Large intestine (tissue), 3 donors: ENCODE data around the gene RASA1. TPM values are rescaled to one million over a fixed set of nuclear protein-coding genes. Genes with fewer than 3 reads are reported as not detected.

ENCODE experiments used
- DNase-seq, 2 donors: peaks; one replicate each; pipeline versions ENCODE4 v3.0.0 to v3.0.0-alpha.2; 2013
- H3K27ac ChIP-seq: one replicate; pipeline ENCODE4 v1.5.1; 2013; ENCODE audit warnings: low read length
- H3K27me3 ChIP-seq: 2 replicates; pipeline ENCODE4 v1.6.1; 2013; ENCODE audit warnings: low read length; ENCODE audit not compliant: control insufficient read depth, insufficient read depth
- H3K36me3 ChIP-seq: 2 replicates; pipeline ENCODE4 v1.6.1; 2013; ENCODE audit warnings: low read length; ENCODE audit not compliant: control insufficient read depth, insufficient read depth
- H3K4me1 ChIP-seq: one replicate; pipeline ENCODE4 v1.6.1; 2013; ENCODE audit warnings: low read length; ENCODE audit not compliant: control insufficient read depth, insufficient read depth
- H3K4me3 ChIP-seq: one replicate; pipeline ENCODE4 v1.5.1; 2013; ENCODE audit warnings: low read length
- H3K9me3 ChIP-seq: one replicate; pipeline ENCODE4 v1.6.1; 2013; ENCODE audit warnings: mild to moderate bottlenecking, low read depth, low read length, moderate library complexity; ENCODE audit not compliant: control insufficient read depth
- WGBS: methylation state at CpG from one replicate; pipeline ENCODE4 v1.1.5; 2013; ENCODE audit warnings: low lambda C conversion rate; ENCODE audit not compliant: insufficient coverage; 5-methylcytosine and 5-hydroxymethylcytosine counted together
- polyA plus RNA-seq: library from polyadenylated mRNA; unstranded; fragments of 120-200 nt; gene quantifications from one replicate; pipeline ENCODE4 v1.2.1, GENCODE V29; 2013

The RASA1 gene
- polyA plus RNA-seq, 1 donor, result 33.5 TPM

GRCh38 chr5:87410931-87411330, 143.2 kb downstream of the RASA1 start:
- peaks cover 8% of the 10 kb centered on the region for H3K4me1 ChIP-seq
- H3K27me3 ChIP-seq, result no peaks in the 10 kb centered on the region
- H3K27ac ChIP-seq, result no peak overlapping the region
- no peak for DNase-seq
- peaks cover 27% of the 10 kb centered on the region for H3K36me3 ChIP-seq
- no peak overlapping the region for H3K4me3 ChIP-seq
- H3K9me3 ChIP-seq, result no peaks in the 10 kb centered on the region
- no CpG with 5 or more reads among the region's 1 CpG for WGBS

GRCh38 chr5:87411586-87411972, 143.9 kb downstream of the RASA1 start:
- 13% methylated on average over 4 of the region's 5 CpGs for WGBS
- DNase-seq, result no peak
- peak overlapping the region; percentile 99 for H3K27ac ChIP-seq
- H3K4me3 ChIP-seq, result peak overlapping the region; percentile 93
- no peaks in the 10 kb centered on the region for H3K9me3 ChIP-seq
- peaks cover 26% of the 10 kb centered on the region for H3K36me3 ChIP-seq
- H3K27me3 ChIP-seq, result no peaks in the 10 kb centered on the region
- H3K4me1 ChIP-seq, result peaks cover 8% of the 10 kb centered on the region

DNA sequence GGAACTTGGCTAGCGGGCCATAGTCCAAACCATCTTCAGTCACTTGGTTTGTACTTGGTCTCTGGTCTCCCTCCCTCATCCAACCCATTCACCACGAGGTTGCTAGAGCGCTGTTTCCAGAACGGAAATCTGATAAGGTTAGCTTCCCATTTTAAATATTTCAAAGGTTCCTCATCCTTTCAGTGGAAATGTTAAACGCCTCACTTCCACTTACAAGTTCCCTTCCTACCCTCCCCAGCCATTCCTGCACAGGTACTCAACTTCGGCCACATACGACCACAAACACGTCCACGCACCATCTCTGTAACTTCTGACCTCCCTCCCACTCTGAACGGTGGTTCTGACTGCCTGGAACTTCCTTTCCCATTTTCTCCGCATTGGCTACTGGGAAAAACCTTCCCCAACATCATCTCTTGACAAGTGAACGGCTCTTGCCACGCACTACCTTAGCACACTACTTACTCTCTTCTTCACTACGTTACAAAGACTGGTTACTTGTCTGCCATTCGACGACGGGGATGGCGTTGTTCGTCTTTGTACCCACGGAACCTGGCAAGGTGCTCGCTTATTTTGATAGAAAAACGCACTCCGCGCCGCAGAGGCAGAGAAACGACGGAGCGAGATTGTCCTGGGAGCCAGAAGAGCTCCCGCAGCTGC, 144.4 kb downstream of the RASA1 start:
- H3K36me3 ChIP-seq, result peaks cover 21% of the 10 kb centered on the region
- peaks cover 8% of the 10 kb centered on the region for H3K4me1 ChIP-seq
- peak overlapping the region; percentile 93 for H3K4me3 ChIP-seq
- peak overlapping the region; percentile 99 for H3K27ac ChIP-seq
- no peaks in the 10 kb centered on the region for H3K27me3 ChIP-seq
- H3K9me3 ChIP-seq, result no peaks in the 10 kb centered on the region
- WGBS, result 0% methylated on average over 4 of the region's 29 CpGs
- peak; percentile 53 to 80 for DNase-seq

DNA sequence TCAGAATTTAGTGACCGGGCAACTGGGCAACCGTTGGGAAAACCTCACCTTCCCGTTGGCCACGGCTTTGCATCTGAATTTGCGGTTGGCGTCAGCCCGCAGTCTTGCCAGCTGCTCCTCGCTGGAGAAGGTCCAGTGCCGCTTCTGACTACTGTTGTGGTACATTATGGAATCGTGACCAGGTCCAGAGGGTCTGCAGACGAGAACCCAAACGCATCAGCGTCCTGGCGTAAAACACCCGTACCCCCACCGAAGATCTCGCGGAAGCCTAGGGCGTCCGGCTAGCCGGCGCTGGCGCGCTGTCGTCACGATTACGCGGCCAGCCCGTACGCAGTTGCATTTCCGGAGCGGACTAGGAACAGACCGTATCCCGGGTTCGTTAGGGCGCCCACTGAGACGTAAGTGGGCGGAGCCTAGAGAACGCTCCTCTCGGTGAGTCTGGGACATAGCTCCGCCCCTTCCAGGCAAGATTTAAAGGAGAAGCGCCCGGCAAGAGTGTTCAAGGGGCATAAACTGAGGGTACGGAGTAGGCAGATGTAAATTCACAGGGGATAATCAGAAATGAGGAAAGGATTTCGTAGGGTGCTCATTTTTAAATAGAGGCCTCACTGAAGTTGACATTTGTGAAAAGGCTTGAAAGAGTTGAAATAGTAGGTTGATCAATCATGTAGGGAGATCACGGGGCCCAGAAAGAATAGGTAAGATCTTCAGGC, 145.1 kb downstream of the RASA1 start, which contains the start of gene CCNH:
CCNH (minus strand) TSS at position 301 of the 713 bp plus-strand sequence; CDS start at position 165, 136 bp downstream.
- H3K4me1 ChIP-seq, result peaks cover 8% of the 10 kb centered on the region
- H3K27me3 ChIP-seq, result no peaks in the 10 kb centered on the region
- H3K4me3 ChIP-seq, result peak within 1 kb of the TSS; percentile 93
- 20% methylated on average over 2 of the region's 46 CpGs for WGBS
- H3K36me3 ChIP-seq, result peaks cover 15% of the 10 kb centered on the region
- H3K9me3 ChIP-seq, result no peaks in the 10 kb centered on the region
- peak; percentile 98 to 99 for DNase-seq
- H3K27ac ChIP-seq, result peak within 1 kb of the TSS; percentile 99

DNA sequence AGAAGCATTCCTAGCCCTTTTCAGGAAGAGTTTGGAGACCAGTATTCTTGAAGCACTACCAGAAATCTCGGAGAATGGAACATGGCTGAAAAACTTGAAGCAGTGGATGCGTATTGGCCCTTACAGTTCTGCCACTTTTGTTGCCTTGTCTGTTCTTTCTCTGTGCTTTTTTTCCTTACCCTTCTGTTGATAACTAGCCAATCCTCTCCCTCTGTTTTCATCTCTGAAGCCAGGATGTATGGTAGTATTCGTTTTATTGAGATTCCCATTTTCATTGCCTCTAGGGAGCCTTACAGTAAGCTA, 145.6 kb downstream of the RASA1 start:
- WGBS, result 75% methylated on average over 1 of the region's 3 CpGs
- Histone ChIP-seq H3K36me3 (peaks cover 12% of the 10 kb centered on the region), H3K4me1 (peaks cover 8% of the 10 kb centered on the region), H3K27ac (peak overlapping the region; percentile 99), H3K9me3 (no peaks in the 10 kb centered on the region), H3K4me3 (peak overlapping the region; percentile 93), H3K27me3 (peaks cover 2% of the 10 kb centered on the region)
- no peak for DNase-seq

DNA sequence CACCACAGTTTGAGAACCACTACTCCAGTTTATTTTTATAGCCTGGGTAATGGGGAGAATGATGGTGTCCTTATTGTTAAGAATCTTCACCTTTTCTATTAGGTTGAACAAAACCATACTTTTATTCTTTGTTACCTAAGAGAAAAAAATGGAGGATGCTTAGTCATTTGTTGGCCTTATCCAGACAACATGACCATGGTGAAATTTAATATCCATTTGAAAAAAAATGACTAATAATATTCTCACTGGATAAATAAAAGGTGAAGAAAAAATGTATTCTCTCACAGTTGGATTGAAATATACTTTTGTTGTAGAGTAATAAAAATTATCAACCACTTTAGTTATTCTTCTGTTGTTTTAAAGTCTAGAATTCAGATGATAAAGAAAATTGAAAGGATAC, 150.8 kb downstream of the RASA1 start:
- no peaks in the 10 kb centered on the region for H3K36me3 ChIP-seq
- no peak overlapping the region for H3K4me3 ChIP-seq
- no peak for DNase-seq
- H3K9me3 ChIP-seq, result no peaks in the 10 kb centered on the region
- no peak overlapping the region for H3K27ac ChIP-seq
- peaks cover 2% of the 10 kb centered on the region for H3K27me3 ChIP-seq
- H3K4me1 ChIP-seq, result no peaks in the 10 kb centered on the region

- H3K27me3 ChIP-seq, result peaks cover 2% of the 10 kb centered on the region
Measured at GRCh38 chr5:87421307-87421706, 153.6 kb downstream of the RASA1 start.

DNA sequence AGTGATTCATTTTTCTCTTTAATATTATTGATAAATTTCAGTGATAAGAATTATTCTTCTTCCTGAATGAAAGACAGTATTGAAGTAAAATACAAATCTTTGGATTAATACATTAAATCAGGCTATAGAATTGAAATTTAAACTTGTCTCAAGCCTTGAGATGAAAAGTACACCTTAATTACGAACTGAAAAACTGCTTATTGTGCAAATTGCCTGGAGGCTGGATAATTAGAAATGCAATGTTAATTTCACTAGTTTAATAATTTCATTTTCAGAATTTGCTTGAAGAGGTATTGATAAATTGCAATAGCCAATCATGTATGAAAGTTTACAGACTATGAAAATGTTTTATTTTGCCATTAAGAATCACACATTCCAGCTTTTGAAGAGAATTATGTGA, 156.1 kb downstream of the RASA1 start:
- Histone ChIP-seq H3K27ac (no peak overlapping the region), H3K9me3 (no peaks in the 10 kb centered on the region), H3K27me3 (no peaks in the 10 kb centered on the region), H3K36me3 (no peaks in the 10 kb centered on the region), H3K4me3 (no peak overlapping the region), H3K4me1 (no peaks in the 10 kb centered on the region)
- DNase-seq, result no peak
- whole genome bisulfite sequencing, result 71% methylated on average over 1 of the region's 1 CpG

More at GRCh38 chr5:87421307-87421706, 153.6 kb downstream of the RASA1 start:
- H3K4me3 ChIP-seq, result no peak overlapping the region
- no peaks in the 10 kb centered on the region for H3K9me3 ChIP-seq
- DNase-seq, result no peak
- no peaks in the 10 kb centered on the region for H3K36me3 ChIP-seq
- H3K27ac ChIP-seq, result no peak overlapping the region
- no peaks in the 10 kb centered on the region for H3K4me1 ChIP-seq

DNA sequence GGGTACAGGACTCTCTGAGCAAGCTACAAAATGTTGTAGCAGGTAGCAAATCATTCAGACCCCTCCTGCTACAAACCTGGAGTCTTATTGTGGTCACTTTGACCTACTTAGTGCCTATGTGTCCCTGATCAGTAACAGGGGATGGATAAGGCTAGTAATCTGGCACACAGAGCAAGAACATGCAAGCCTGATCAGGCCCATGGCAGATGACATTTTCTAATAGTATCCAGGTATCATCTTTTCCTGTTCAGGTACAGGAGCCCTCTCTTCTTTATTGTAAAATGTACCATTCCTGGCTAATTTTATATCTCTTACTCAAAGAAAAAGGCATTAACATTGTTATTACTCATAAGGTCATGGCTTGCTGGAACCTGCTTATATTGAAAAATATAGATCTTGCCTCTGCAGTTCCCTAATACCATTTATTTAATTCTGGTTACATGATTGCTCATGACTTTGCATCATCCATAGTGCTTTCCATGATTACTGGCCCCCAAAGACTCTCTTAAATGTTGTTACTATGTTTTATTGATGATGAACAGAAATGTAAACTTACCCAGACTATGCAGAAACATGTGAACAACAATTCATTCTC, 163.3 kb downstream of the RASA1 start:
- no peak overlapping the region for H3K27ac ChIP-seq
- H3K27me3 ChIP-seq, result no peaks in the 10 kb centered on the region
- no peak for DNase-seq
- H3K4me3 ChIP-seq, result no peak overlapping the region
- H3K4me1 ChIP-seq, result no peaks in the 10 kb centered on the region
- H3K9me3 ChIP-seq, result no peaks in the 10 kb centered on the region
- H3K36me3 ChIP-seq, result no peaks in the 10 kb centered on the region

DNA sequence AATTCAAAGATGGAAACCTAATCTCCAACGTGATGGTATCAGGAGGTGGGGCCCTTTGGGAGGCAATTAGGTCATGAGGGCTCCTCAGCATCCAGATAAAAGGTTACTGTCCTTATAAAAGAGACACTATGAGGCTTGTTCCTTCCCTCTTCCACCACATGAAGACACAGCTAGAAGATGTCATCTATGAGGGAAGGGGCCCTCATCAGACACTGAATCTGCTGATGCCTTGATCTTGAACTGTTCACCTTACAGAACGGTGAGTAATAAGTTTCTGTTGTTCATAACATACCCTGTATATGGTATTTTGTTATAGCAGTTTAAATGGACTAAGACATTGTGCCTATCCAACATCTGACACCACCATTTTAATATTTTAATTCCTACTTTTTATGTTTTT, 164.8 kb downstream of the RASA1 start:
- Histone ChIP-seq H3K27ac (no peak overlapping the region), H3K9me3 (no peaks in the 10 kb centered on the region), H3K4me1 (no peaks in the 10 kb centered on the region), H3K27me3 (no peaks in the 10 kb centered on the region), H3K36me3 (no peaks in the 10 kb centered on the region), H3K4me3 (no peak overlapping the region)
- WGBS, result no CpG with 5 or more reads among the region's 2 CpGs
- no peak for DNase-seq

- WGBS, result no CpG with 5 or more reads among the region's 1 CpG
- Histone ChIP-seq H3K4me1 (no peaks in the 10 kb centered on the region), H3K4me3 (no peak overlapping the region), H3K27me3 (no peaks in the 10 kb centered on the region), H3K27ac (no peak overlapping the region), H3K9me3 (no peaks in the 10 kb centered on the region), H3K36me3 (no peaks in the 10 kb centered on the region)
- no peak for DNase-seq
Measured at GRCh38 chr5:87433945-87434344, 166.3 kb downstream of the RASA1 start.
